ENCODE measurements around the gene TNK1. TPM values are rescaled to one million over a fixed set of nuclear protein-coding genes. Genes with fewer than 3 reads are reported as not detected.

The TNK1 gene
- total and polyA plus RNA-seq, 8 donors, result 4.9 to 13.8 (median 6.6) TPM

DNA sequence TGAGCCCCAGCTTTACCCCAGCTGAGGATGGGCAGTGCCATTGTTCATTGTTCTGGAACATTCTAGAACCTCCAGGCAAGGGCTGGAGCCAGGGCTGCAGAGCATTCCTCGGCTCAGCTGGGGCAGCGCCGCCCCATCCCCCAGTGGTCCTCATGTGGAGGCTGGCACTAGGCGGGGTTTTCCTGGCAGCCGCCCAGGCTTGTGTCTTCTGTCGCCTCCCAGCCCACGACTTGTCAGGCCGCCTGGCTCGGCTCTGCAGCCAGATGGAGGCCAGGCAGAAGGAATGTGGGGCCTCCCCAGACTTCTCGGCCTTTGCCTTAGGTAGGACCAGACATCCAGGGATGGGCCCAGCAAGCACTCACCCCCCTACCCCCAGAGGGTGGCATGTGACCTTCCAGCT, 25.8 kb upstream of the TNK1 start, which contains the start of gene TMEM95:
TSS of gene TMEM95 (plus strand) at position 104 of the 400 bp plus-strand sequence. CDS start at position 153, 49 bp downstream.
- Histone ChIP-seq H3K36me3 (no peaks in the 10 kb centered on the region), H3K4me1 (peaks cover under 1 to 19% (median 8%) of the 10 kb centered on the region in 3 donors), H3K4me3 (no peak within 1 kb of the TSS), H3K27ac (no peak within 1 kb of the TSS), H3K27me3 (no peaks in the 10 kb centered on the region), H3K9me3 (no peaks in the 10 kb centered on the region)
- ATAC-seq (no peak), DNase-seq (peak in 4 of 6 donors; percentile 26 to 81 (median 52)), FAIRE-seq (no peak)
- 54 to 55% methylated on average over 10 of the region's 10 CpGs for WGBS, 2 donors
- TF ChIP-seq, protein P1, sequence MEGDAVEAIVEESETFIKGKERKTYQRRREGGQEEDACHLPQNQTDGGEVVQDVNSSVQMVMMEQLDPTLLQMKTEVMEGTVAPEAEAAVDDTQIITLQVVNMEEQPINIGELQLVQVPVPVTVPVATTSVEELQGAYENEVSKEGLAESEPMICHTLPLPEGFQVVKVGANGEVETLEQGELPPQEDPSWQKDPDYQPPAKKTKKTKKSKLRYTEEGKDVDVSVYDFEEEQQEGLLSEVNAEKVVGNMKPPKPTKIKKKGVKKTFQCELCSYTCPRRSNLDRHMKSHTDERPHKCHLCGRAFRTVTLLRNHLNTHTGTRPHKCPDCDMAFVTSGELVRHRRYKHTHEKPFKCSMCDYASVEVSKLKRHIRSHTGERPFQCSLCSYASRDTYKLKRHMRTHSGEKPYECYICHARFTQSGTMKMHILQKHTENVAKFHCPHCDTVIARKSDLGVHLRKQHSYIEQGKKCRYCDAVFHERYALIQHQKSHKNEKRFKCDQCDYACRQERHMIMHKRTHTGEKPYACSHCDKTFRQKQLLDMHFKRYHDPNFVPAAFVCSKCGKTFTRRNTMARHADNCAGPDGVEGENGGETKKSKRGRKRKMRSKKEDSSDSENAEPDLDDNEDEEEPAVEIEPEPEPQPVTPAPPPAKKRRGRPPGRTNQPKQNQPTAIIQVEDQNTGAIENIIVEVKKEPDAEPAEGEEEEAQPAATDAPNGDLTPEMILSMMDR (IDR thresholded peaks at IDR 0.05), result no peak
- intact Hi-C loops (cut with DNase I), result loop anchor here in 2 of 3 donors (10.0 kb wide), 3 partner anchors 80 to 230 kb away; partner anchors contain the start of genes FGF11 (in 2 of the 2), TMEM102 (in 2 of the 2), MPDU1 (in 1 of the 2) and TNFSF13 (in 1 of the 2)

GRCh38 chr17:7355573-7355972, 25.3 kb upstream of the TNK1 start:
- FAIRE-seq (no peak), ATAC-seq (no peak), DNase-seq (no peak)
- Histone ChIP-seq H3K4me3 (no peak overlapping the region), H3K9me3 (no peaks in the 10 kb centered on the region), H3K4me1 (peaks cover 0 to 14% (median 8%) of the 10 kb centered on the region in 3 donors), H3K27me3 (no peaks in the 10 kb centered on the region), H3K27ac (no peak overlapping the region), H3K36me3 (no peaks in the 10 kb centered on the region)
- TF ChIP-seq, protein P1 (IDR thresholded peaks at IDR 0.05), result no peak
- intact Hi-C loops (cut with DNase I), result loop anchor here in 2 of 3 donors (10.0 kb wide), 3 partner anchors 79 to 229 kb away; partner anchors contain the start of genes FGF11 (in 2 of the 2), TMEM102 (in 2 of the 2), MPDU1 (in 1 of the 2) and TNFSF13 (in 1 of the 2)
- WGBS, 2 donors, result 71 to 77% methylated on average over 8 of the region's 8 CpGs

DNA sequence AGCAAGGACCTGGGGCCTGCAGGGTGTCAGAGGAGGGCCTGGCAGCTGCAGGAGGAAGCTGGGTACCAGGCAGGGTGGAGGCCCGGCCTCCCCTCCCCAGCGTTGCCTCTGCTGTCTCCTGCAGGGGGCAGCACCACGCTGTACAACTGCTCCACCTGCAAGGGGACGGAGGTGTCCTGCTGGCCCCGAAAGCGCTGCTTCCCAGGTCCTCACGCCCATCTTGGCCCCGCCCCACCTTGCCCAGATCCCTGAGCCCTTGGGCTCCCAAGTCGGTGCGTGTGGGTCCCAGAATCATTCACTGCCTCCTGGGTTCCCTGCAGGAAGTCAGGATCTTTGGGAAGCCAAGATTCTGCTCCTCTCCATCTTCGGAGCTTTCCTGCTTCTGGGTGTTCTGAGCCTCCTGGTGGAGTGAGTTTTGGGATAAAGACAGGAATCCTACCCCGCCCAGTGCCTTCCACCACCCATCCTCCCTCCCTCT, 24.8 kb upstream of the TNK1 start:
- 6% methylated on average over 12 of the region's 12 CpGs for WGBS, 2 donors
- Histone ChIP-seq H3K27me3 (no peaks in the 10 kb centered on the region), H3K4me3 (no peak overlapping the region), H3K27ac (no peak overlapping the region), H3K4me1 (peaks cover 0 to 12% (median 8%) of the 10 kb centered on the region in 3 donors), H3K9me3 (no peaks in the 10 kb centered on the region), H3K36me3 (no peaks in the 10 kb centered on the region)
- TF ChIP-seq, protein P1 (IDR thresholded peaks at IDR 0.05), result peak; percentile 62 to 88 (median 80)
- DNase-seq (peak; percentile 75 to 93 (median 88)), FAIRE-seq (no peak), ATAC-seq (peak; percentile 21 to 61 (median 54))
- intact Hi-C loops (cut with DNase I), result loop anchor here in 2 of 3 donors (10.0 kb wide), 3 partner anchors 79 to 229 kb away; partner anchors contain the start of genes FGF11 (in 2 of the 2), TMEM102 (in 2 of the 2), MPDU1 (in 1 of the 2) and TNFSF13 (in 1 of the 2)

- no peak overlapping the region for H3K4me3 ChIP-seq
- no peak for FAIRE-seq
- no peak for ATAC-seq
- no peak for DNase-seq
- no peak overlapping the region for H3K27ac ChIP-seq
- H3K9me3 ChIP-seq, result no peaks in the 10 kb centered on the region
- no peaks in the 10 kb centered on the region for H3K27me3 ChIP-seq
- TF ChIP-seq, protein P1 (IDR thresholded peaks at IDR 0.05), result no peak
- no peaks in the 10 kb centered on the region for H3K36me3 ChIP-seq
- peaks cover 0 to 12% (median 8%) of the 10 kb centered on the region in 3 donors for H3K4me1 ChIP-seq
- intact Hi-C loops (cut with DNase I), result loop anchor here in 2 of 3 donors (10.0 kb wide), 3 partner anchors 78 to 228 kb away; partner anchors contain the start of genes FGF11 (in 2 of the 2), TMEM102 (in 2 of the 2), MPDU1 (in 1 of the 2) and TNFSF13 (in 1 of the 2)
- WGBS, 2 donors, result 59 to 64% methylated on average over 8 of the region's 8 CpGs
Measured at GRCh38 chr17:7356756-7357155, 24.1 kb upstream of the TNK1 start.
